AG04450 (cell line): ENCODE measurements around the gene TANC1. TPM values are rescaled to one million over a fixed set of nuclear protein-coding genes. Genes with fewer than 3 reads are reported as not detected.

ENCODE experiments used
- CTCF ChIA-PET: fragments of 300-600, 350-600 bp; formaldehyde crosslinking; extraction: SDS; loops from one replicate; lab custom pipeline; 2022; ENCODE audit warnings: antibody characterized with exemption, inconsistent platforms; lab: Charles Lee
- POLR2A ChIA-PET: fragments of 350-600 bp; formaldehyde crosslinking; extraction: SDS; loops from one replicate; lab custom pipeline; 2021; ENCODE audit warnings: antibody characterized with exemption, inconsistent platforms; lab: Yijun Ruan, JAX
- DNase-seq: peaks from one replicate; pipeline ENCODE4 v3.0.0-alpha.2; 2011; ENCODE audit warnings: low read depth, low spot score
- H3K27ac ChIP-seq: one replicate; pipeline ENCODE4 v1.5.1; 2012; ENCODE audit warnings: low read depth, low read length, control low read depth
- H3K27me3 ChIP-seq: one replicate; pipeline ENCODE4 v1.6.0; 2012; ENCODE audit warnings: low read length; ENCODE audit not compliant: control insufficient read depth, insufficient read depth
- H3K4me3 ChIP-seq: 2 replicates; pipeline ENCODE4 v1.5.1; 2011; ENCODE audit warnings: mild to moderate bottlenecking, low read depth, low read length, control low read depth
- H3K9me3 ChIP-seq: 2 replicates; pipeline ENCODE4 v1.5.1; 2012; ENCODE audit warnings: low read length; ENCODE audit not compliant: control insufficient read depth, insufficient read depth
- CTCF ChIP-seq: IDR thresholded peaks from 2 replicates; pipeline ENCODE4 v1.5.1; 2011; ENCODE audit warnings: low read depth, low read length, control low read depth, inconsistent platforms
- polyA plus RNA-seq: library from polyadenylated mRNA; depleted of rRNA; stranded (reverse); fragments of >200 nt; gene quantifications from 2 replicates; pipeline ENCODE4 v1.2.3, GENCODE V29; 2011

The TANC1 gene
- polyA plus RNA-seq, 1 experiment, result 28.0 TPM

GRCh38 chr2:159150280-159150746 is 181.9 kb downstream of the TANC1 start:
- CTCF ChIA-PET, result interaction anchor here (0.6 to 3.0 kb wide), 5 partner anchors 10 to 249 kb away, joined by 3 to 18 read pairs (median 4); no protein-coding TSS in a partner anchor
- no peak for DNase-seq
- Histone ChIP-seq H3K9me3 (no peaks in the 10 kb centered on the region), H3K4me3 (no peak overlapping the region), H3K27me3 (no peaks in the 10 kb centered on the region), H3K27ac (no peak overlapping the region)
- POLR2A ChIA-PET, result interaction anchor here (1.3 kb wide), 1 partner anchor 562 kb away, joined by 3 read pairs; the partner anchor contains the start of gene MARCHF7
- no peak for TF ChIP-seq CTCF

- POLR2A ChIA-PET, result interaction anchor here (0.5 kb wide), 1 partner anchor 26 kb away, joined by 4 read pairs; no protein-coding TSS in a partner anchor
- no peak overlapping the region for H3K4me3 ChIP-seq
- no peaks in the 10 kb centered on the region for H3K9me3 ChIP-seq
- DNase-seq, result no peak
- no peaks in the 10 kb centered on the region for H3K27me3 ChIP-seq
- no peak for TF ChIP-seq CTCF
- CTCF ChIA-PET, result interaction anchor here (0.7 to 5.6 kb wide), 4 partner anchors 9 to 34 kb away, joined by 3 to 37 read pairs (median 11); no protein-coding TSS in a partner anchor
- H3K27ac ChIP-seq, result no peak overlapping the region
These were observed 183.0 kb downstream of the TANC1 start for GRCh38 chr2:159151198-159152127.

GRCh38 chr2:159152128-159152778 is 183.8 kb downstream of the TANC1 start:
- Histone ChIP-seq H3K9me3 (no peaks in the 10 kb centered on the region), H3K27me3 (no peaks in the 10 kb centered on the region), H3K4me3 (no peak overlapping the region), H3K27ac (no peak overlapping the region)
- TF ChIP-seq CTCF, result no peak
- no peak for DNase-seq
- ChIA-PET CTCF (interaction anchor here (1.4 to 5.6 kb wide), 3 partner anchors 12 to 34 kb away, joined by 3 to 37 read pairs (median 18); no protein-coding TSS in a partner anchor), POLR2A (interaction anchor here (0.5 to 0.7 kb wide), 2 partner anchors 25 to 106 kb away, joined by 4 to 5 read pairs; no protein-coding TSS in a partner anchor)

GRCh38 chr2:159153063-159153462 is 184.6 kb downstream of the TANC1 start:
- Histone ChIP-seq H3K9me3 (no peaks in the 10 kb centered on the region), H3K27ac (no peak overlapping the region), H3K4me3 (no peak overlapping the region), H3K27me3 (no peaks in the 10 kb centered on the region)
- ChIA-PET CTCF (interaction anchor here (5.6 kb wide), 1 partner anchor 35 kb away, joined by 37 read pairs; no protein-coding TSS in a partner anchor), POLR2A (interaction anchor here (0.6 to 0.7 kb wide), 2 partner anchors 14 to 107 kb away, joined by 3 to 5 read pairs; no protein-coding TSS in a partner anchor)
- no peak for TF ChIP-seq CTCF
- DNase-seq, result no peak
